Suprapubic skin (tissue), 4 donors: ENCODE results near the gene HNRNPM. TPM values are rescaled to one million over a fixed set of nuclear protein-coding genes. Genes with fewer than 3 reads are reported as not detected.
A peak's percentile ranks its signal among the peaks of the same experiment; 100 is the strongest.
"Not testable (repeated sequence)": the region's sequence is repeated elsewhere in the genome, so short reads cannot be mapped to it uniquely, and the experiment has no call there.

Source experiments
- DNase-seq, 2 donors: peaks; one replicate each; pipeline ENCODE4 v3.0.0-alpha.2; 2019; ENCODE audit warnings: low spot score in 2 of 2
- H3K27ac ChIP-seq: fragments of 200-600 bp; sonication (generic); one replicate; pipeline ENCODE4 v1.5.1; 2019
- H3K27me3 ChIP-seq: fragments of 200-600 bp; sonication (generic); one replicate; pipeline ENCODE4 v1.5.1; 2019
- H3K36me3 ChIP-seq: fragments of 200-600 bp; sonication (generic); one replicate; pipeline ENCODE4 v1.5.1; 2019
- H3K4me1 ChIP-seq: fragments of 200-600 bp; sonication (generic); one replicate; pipeline ENCODE4 v1.5.1; 2019
- H3K4me3 ChIP-seq: fragments of 200-600 bp; sonication (generic); one replicate; pipeline ENCODE4 v1.5.1; 2019; ENCODE audit warnings: mild to moderate bottlenecking
- H3K9me3 ChIP-seq: fragments of 200-600 bp; sonication (generic); one replicate; pipeline ENCODE4 v1.5.1; 2019
- CTCF ChIP-seq, 2 donors: fragments of 200-600 bp in 1 of 2; fragments of 450-650 bp in 1 of 2; sonication (generic) in 1 of 2; IDR thresholded peaks; one replicate each; pipeline ENCODE4 v1.5.1; 2016 to 2019; ENCODE audit warnings: antibody characterized with exemption in 2 of 2, mild to moderate bottlenecking in 1 of 2, moderate library complexity in 1 of 2
- EP300 ChIP-seq: sonication (generic); formaldehyde crosslinking; IDR thresholded peaks from one replicate; pipeline ENCODE4 v1.6.1; 2017; ENCODE audit warnings: antibody characterized with exemption
- POLR2A ChIP-seq, 2 donors: fragments of 450-650 bp; IDR thresholded peaks; one replicate each; pipeline ENCODE4 v1.6.1; 2017; ENCODE audit warnings: antibody characterized with exemption in 2 of 2, mild to moderate bottlenecking in 2 of 2, moderate library complexity in 2 of 2
- POLR2AphosphoS5 ChIP-seq, 3 donors: sonication (generic); formaldehyde crosslinking; IDR thresholded peaks; one replicate each; pipeline ENCODE4 v1.6.1; 2017; ENCODE audit warnings: antibody characterized with exemption in 3 of 3
- WGBS: methylation state at CpG from one replicate; pipeline ENCODE4 v1.1.5; 2018; 5-methylcytosine and 5-hydroxymethylcytosine counted together
- total RNA-seq, 4 donors: library from RNA; depleted of rRNA; stranded (reverse); fragments of >200 nt; gene quantifications; one replicate each; pipeline ENCODE4 v1.1.0, GENCODE V29; 2016

HNRNPM gene
- total RNA-seq, 4 donors from 2014 or later: 85.5 to 128 (median 121) TPM

DNA sequence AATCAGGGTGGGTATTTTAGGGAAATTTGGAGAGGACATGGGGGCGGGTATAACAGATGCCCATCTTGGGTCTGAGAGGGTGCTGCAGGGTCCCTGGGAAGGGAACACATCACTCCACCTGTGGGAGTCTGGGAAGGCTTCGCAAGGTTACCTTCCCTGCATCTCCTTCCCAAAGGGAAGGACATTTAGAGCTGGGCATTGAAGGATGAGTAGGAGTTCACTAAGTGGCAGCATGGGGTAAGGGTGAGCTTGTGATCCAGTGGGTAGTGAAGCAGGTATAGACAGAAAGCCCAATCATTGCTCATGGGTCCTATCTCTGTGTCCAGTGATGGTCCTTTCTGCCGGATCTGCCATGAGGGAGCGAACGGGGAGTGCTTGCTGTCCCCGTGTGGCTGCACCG, 18.5 kb upstream of the HNRNPM start:
- DNase-seq: no peak
- Histone ChIP-seq H3K36me3 (peaks cover 37% of the 10 kb centered on the region), H3K27ac (no peak overlapping the region), H3K27me3 (no peaks in the 10 kb centered on the region), H3K4me1 (peaks cover 19% of the 10 kb centered on the region), H3K9me3 (no peaks in the 10 kb centered on the region), H3K4me3 (no peak overlapping the region)
- WGBS: 95% methylated on average over 7 of the region's 7 CpGs
- TF ChIP-seq POLR2A (IDR thresholded peaks at IDR 0.05): no peak
- TF ChIP-seq EP300: no peak
- no peak for TF ChIP-seq CTCF (IDR thresholded peaks at IDR 0.05)
- no peak for TF ChIP-seq POLR2AphosphoS5 (IDR thresholded peaks at IDR 0.05)

- no peak overlapping the region for H3K4me3 ChIP-seq
- no peak for DNase-seq
- peaks cover 33% of the 10 kb centered on the region for H3K36me3 ChIP-seq
- H3K27ac ChIP-seq: no peak overlapping the region
- TF ChIP-seq POLR2AphosphoS5 (IDR thresholded peaks at IDR 0.05) (no peak), EP300 (no peak)
- WGBS: 95% methylated on average over 6 of the region's 6 CpGs
- H3K27me3 ChIP-seq: no peaks in the 10 kb centered on the region
- H3K9me3 ChIP-seq: no peaks in the 10 kb centered on the region
- H3K4me1 ChIP-seq: peaks cover 8% of the 10 kb centered on the region
These were observed 15.7 kb upstream of the HNRNPM start for GRCh38 chr19:8429044-8429443.

GRCh38 chr19:8429826-8430225, 14.9 kb upstream of the HNRNPM start:
- no peaks in the 10 kb centered on the region for H3K27me3 ChIP-seq
- H3K9me3 ChIP-seq: no peaks in the 10 kb centered on the region
- DNase-seq: no peak
- H3K36me3 ChIP-seq: peaks cover 33% of the 10 kb centered on the region
- H3K4me3 ChIP-seq: no peak overlapping the region
- no peak overlapping the region for H3K27ac ChIP-seq
- peaks cover 5% of the 10 kb centered on the region for H3K4me1 ChIP-seq
- TF ChIP-seq CTCF (IDR thresholded peaks at IDR 0.05) (no peak), POLR2A (IDR thresholded peaks at IDR 0.05) (no peak), POLR2AphosphoS5 (IDR thresholded peaks at IDR 0.05) (no peak), EP300 (no peak)
- 96% methylated on average over 6 of the region's 6 CpGs for WGBS

GRCh38 chr19:8430650-8431049, 14.1 kb upstream of the HNRNPM start:
- H3K4me3 ChIP-seq: no peak overlapping the region
- no peak for DNase-seq
- H3K36me3 ChIP-seq: peaks cover 33% of the 10 kb centered on the region
- H3K27ac ChIP-seq: no peak overlapping the region
- 97% methylated on average over 20 of the region's 20 CpGs for WGBS
- no peaks in the 10 kb centered on the region for H3K27me3 ChIP-seq
- peaks cover 5% of the 10 kb centered on the region for H3K4me1 ChIP-seq
- TF ChIP-seq POLR2A (IDR thresholded peaks at IDR 0.05): no peak
- no peak for TF ChIP-seq CTCF (IDR thresholded peaks at IDR 0.05)
- TF ChIP-seq EP300: no peak
- no peak for TF ChIP-seq POLR2AphosphoS5 (IDR thresholded peaks at IDR 0.05)
- no peaks in the 10 kb centered on the region for H3K9me3 ChIP-seq

DNA sequence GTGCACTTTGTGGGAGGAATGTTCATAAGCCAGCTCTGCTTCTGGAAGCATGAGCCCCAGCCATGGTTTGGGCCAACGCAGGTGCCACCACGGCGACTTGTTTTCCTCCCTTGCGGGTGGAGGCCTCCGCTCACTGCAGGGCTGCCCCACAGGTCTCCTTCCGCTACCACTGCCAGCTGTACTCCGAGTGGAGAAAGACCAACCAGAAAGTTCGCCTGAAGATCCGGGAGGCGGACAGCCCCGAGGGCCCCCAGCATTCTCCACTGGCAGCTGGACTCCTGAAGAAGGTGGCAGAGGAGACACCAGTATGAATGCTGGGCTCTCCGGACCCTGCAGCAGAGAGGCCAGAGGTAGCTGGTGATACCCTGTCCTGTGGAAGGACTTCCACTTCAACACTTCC, 6.5 kb upstream of the HNRNPM start:
- DNase-seq: no peak
- 94% methylated on average over 8 of the region's 12 CpGs for WGBS
- Histone ChIP-seq H3K27me3 (no peaks in the 10 kb centered on the region), H3K36me3 (peaks cover 16% of the 10 kb centered on the region), H3K9me3 (no peaks in the 10 kb centered on the region), H3K4me3 (no peak overlapping the region), H3K4me1 (peaks cover 5% of the 10 kb centered on the region), H3K27ac (no peak overlapping the region)
- no peak for TF ChIP-seq EP300

DNA sequence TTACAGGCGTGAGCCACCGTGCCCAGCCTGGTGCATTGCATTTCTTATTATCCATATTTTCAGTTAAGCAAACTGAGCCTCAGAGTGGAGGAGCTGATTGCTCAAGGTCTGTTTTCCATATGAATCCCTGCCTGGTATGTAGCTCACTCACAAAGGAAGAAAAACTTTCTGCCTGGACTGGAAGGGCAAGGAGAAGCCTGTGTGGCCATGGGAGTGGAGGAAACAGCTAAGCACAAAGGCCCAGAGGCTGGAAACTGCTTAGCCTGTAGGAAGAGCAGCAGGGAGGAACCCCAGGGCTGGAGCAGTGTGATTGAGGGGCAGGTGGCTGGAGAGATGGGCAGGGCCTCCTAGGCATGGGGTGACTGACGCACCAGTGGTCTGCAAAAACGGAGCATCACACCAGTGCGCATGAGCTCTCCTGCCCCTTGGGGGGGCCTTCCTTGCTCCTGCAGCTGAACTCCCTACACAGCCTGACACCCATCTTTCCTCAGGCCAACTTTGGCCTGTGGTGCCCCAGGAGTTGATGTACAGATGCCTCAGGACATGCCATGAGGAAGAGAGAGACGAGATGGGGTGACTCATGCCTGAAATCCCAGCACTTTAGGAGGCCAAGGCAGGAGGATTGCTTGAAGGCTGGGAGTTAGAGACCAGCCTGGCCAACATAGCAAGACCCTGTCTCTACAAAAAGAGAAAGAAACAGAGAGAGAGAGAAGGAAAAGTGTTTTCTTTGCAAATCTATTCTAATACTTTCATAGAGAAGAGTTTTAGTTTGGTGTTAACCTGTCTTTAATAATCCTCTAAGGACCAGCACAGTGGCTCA, 2.8 kb upstream of the HNRNPM start:
- Histone ChIP-seq H3K27me3 (no peaks in the 10 kb centered on the region), H3K4me1 (peaks cover 16% of the 10 kb centered on the region), H3K4me3 (no peak overlapping the region), H3K36me3 (peaks cover 16% of the 10 kb centered on the region), H3K9me3 (no peaks in the 10 kb centered on the region), H3K27ac (no peak overlapping the region)
- TF ChIP-seq CTCF (IDR thresholded peaks at IDR 0.05) (no peak), POLR2A (IDR thresholded peaks at IDR 0.05) (no peak), POLR2AphosphoS5 (IDR thresholded peaks at IDR 0.05) (no peak), EP300 (no peak)
- WGBS: 69% methylated on average over 4 of the region's 6 CpGs
- peak in 1 of 2 donors; percentile 35 for DNase-seq

GRCh38 chr19:8444140-8444676, 567 bp upstream of the HNRNPM start:
- H3K36me3 ChIP-seq, H3K27me3 ChIP-seq, H3K9me3 ChIP-seq, DNase-seq: not testable (repeated sequence)
- 25% methylated on average over 32 of the region's 32 CpGs for WGBS
- Histone ChIP-seq H3K4me3 (peak overlapping the region; percentile 59), H3K27ac (peak overlapping the region; percentile 95), H3K4me1 (peaks cover 39% of the 10 kb centered on the region)
